GM18870 (cell line): ENCODE measurements around the gene TXNL4B.
"Not testable (repeated sequence)": the region's sequence is repeated elsewhere in the genome, so short reads cannot be mapped to it uniquely, and the experiment has no call there.

ENCODE experiments used
- ATAC-seq: cut with Tn5 transposase; IDR thresholded peaks from one replicate; pipeline ENCODE4 v1.9.1; 2021; ENCODE audit warnings: moderate library complexity; ENCODE audit not compliant: unreplicated experiment

Gene TXNL4B

DNA sequence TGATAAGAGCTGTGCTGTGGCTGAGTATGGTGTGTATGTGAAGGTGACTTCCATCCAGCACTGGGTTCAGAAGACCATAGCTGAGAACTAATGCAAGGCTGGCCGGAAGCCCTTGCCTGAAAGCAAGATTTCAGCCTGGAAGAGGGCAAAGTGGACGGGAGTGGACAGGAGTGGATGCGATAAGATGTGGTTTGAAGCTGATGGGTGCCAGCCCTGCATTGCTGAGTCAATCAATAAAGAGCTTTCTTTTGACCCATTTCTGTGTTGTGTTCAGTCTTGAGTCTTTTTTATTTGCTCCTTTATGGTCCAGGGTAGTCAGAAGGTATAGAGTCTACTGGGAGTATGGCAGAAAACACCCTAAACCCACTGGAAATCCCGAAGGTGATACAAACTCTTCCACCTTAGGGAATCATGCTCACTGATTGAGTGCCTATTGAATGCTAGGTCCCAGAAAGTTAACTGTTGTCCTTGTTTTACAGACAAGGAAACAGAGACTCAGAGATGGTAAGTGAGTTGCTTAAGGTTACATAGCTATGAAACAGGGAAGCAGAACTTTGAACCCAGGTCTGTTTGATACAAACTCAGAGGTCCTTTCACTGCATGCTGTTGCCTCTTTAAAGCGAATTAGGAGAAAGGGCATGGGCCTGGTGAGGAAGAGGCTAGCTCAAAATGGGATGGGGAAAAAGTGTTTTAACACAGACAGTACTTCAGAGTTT, 16.3 kb downstream of the TXNL4B start:
- not testable (repeated sequence) for ATAC-seq

DNA sequence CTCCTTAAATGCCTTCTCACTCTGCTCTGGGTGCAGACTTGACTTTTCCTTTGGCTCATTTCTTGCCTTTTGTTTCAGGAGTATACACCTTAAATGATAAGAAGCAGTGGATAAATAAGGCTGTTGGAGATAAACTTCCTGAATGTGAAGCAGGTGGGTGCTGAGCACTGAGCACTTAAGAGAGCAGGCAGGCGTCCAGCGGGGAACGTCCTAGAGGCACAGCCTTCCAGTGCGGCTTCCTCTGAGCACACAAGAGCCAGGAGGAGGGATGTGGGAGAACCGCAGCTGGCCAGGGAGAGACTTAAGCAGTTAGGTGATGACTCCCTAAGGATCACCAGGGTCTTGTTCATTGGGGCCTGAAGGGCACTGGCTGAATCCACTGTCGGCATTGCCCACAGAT, 18.4 kb downstream of the TXNL4B start:
- not testable (repeated sequence) for ATAC-seq

DNA sequence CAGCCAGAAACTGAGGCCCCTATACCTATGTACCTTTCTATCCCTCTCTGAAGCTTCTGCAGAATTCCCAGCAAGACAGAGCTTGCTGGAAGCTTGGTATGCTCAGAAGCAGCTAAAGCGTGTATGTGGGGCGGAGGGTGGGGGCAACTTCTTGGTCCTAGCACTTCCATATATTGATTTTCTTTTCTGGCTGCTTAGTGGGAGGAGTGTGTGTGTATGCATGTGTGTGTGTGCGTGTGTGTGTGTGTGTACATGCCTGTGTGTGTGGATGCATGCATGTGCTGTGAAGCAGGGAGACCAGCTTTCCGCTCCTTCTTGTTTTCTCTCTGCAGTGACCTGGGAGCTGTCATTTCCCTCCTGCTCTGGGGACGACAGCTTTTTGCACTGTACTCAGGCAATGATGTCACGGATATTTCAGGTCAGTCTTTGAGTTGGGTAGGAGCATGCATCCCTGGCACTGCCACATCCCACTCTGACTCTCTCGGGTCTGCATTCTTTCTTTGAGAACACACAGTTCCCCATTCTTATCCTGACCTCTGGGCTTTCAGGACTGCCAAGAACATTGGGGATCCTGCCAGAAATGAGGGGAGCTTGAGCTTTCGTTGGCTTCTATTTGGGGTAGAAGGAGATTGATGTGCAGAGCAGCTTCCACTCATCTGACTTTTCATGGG, 19.7 kb downstream of the TXNL4B start:
- no peak for ATAC-seq

DNA sequence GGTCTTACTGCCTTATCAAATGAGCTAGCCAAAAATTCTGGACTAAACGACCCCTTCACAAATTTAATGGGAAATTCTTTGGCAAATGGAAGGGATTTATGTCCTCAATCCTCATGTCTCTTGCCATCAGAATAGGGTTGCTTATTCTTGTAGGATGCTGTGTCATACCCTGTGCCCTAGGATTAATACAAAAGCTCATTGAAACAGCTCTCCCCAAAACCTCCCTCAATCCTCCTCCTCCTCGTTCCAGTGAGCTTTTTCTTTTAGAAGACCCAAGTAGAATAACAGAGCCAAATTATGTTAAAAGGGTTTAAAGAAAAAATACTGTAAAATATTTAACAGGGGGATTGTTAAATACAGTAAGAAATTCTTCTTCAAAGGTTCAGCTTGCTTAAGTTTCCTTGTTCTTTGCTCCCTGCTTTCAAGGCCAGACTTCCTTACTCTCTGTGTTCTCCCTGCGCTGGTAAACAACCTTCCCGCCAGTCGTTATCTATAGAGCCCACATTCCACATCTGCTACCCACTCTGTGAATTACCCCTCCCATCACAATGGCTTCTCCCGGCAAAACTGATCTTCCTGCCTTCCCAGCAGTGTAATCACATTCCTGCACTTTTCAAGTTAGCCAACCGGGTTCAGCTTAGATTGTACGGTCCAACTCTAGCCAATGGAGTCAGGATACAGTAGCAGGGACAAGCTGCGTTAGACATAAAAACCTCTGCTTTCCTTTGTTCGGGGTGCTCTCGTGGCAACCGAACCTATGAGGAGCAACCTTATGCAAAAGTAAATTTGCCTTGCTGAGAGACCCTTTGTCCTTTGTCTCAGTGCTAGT, 20.7 kb downstream of the TXNL4B start:
- no peak for ATAC-seq

DNA sequence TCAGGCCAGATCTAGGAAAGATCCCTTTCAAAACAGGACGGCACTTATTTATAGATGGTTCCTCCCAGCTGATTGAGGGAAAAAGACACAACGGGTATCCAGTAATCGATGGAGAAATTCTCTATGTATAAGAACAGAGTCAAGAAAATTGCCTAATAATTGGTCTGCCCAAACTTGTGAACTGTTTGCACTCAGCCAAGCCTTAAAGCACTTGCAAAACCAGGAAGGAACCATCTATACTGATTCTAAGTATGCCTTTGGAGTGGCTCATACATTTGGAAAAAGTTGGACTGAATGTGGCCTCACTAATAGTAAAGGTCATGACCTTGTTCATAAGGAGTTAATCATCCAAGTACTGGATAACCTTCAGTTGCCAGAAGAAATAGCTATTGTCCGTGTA, 24.5 kb downstream of the TXNL4B start:
- no peak for ATAC-seq

DNA sequence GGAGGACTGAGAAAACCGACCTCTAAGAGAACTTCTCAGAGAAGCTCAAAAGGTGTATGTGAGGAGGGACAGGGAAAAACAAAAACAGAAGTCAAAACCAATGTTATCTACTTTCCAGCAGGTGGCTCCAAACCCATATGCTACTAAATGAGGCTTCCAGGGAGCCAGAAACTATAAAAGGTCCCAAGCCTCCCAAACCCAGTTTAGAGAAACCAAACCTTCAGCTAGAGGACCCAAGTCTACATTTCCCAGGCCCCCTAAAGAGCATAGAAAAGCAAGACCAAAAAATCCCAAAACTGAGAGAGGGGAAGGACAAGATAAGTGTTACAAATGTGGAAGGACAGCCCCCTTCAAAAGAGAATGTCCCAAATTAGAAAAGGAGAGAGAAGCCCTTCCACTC, 26.7 kb downstream of the TXNL4B start:
- ATAC-seq = peak; percentile 40

DNA sequence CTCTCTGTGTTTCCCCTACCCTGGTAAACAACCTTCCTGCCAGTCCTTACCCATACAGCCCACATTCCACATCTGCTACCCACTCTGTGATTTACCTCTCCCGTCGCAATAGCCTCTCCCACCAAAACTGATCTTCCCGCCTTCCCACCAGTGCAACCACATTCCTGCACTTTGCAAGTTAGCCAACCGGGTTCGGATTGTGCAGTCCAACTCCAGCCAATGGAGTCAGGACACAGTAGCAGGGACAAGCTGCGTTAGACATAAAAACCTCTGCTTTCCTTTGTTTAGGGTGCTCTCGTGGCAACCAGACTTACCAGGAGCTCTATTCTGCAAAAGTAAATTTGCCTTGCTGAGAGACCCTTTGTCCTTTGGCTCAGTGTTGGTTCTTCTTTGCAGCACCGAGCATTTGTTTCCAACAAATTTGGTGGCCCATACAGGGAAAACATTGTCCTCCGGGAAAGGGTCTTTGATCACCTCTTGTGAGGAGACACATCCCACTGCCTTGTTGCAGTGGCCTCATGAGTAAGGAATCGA, 29.0 kb downstream of the TXNL4B start:
- no peak for ATAC-seq

DNA sequence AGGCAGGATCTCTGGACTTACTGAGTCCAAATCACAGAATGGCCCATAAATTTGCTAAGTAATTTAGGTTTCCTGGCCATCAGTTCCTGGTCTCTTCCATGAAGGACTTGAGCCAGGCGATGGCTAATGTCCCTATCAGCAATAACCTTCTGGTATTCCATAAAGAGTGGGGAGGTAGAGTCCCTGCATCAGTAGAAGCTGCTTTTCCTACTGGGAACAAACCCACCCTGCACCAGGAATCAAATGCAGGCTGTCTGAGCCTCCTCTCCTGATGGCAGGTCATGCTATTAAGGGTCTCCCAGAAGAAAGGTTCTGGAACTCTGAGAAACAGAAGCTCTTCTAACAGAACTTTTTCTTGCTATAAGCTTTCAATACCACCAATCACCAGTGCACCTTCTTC, 31.9 kb downstream of the TXNL4B start:
- no peak for ATAC-seq

DNA sequence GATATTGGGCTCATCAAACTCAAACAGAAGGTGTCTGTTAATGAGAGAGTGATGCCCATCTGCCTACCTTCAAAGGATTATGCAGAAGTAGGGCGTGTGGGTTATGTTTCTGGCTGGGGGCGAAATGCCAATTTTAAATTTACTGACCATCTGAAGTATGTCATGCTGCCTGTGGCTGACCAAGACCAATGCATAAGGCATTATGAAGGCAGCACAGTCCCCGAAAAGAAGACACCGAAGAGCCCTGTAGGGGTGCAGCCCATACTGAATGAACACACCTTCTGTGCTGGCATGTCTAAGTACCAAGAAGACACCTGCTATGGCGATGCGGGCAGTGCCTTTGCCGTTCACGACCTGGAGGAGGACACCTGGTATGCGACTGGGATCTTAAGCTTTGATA, 33.0 kb downstream of the TXNL4B start:
- no peak for ATAC-seq

DNA sequence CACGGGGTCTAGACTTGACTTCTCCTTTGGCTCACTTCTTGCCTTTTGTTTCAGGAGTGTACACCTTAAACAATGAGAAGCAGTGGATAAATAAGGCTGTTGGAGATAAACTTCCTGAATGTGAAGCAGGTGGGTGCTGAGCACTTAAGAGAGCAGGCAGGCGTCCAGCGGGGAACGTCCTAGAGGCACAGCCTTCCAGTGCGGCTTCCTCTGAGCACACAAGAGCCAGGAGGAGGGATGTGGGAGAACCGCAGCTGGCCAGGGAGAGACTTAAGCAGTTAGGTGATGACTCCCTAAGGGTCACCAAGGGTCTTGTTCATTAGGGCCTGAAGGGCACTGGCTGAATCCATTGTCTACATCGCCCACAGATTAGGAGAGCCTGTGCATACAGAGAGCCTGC, 34.4 kb downstream of the TXNL4B start:
- ATAC-seq = not testable (repeated sequence)

DNA sequence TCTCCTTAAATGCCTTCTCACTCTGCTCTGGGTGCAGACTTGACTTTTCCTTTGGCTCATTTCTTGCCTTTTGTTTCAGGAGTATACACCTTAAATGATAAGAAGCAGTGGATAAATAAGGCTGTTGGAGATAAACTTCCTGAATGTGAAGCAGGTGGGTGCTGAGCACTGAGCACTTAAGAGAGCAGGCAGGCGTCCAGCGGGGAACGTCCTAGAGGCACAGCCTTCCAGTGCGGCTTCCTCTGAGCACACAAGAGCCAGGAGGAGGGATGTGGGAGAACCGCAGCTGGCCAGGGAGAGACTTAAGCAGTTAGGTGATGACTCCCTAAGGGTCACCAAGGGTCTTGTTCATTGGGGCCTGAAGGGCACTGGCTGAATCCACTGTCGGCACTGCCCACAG, 36.1 kb downstream of the TXNL4B start:
- ATAC-seq = not testable (repeated sequence)

DNA sequence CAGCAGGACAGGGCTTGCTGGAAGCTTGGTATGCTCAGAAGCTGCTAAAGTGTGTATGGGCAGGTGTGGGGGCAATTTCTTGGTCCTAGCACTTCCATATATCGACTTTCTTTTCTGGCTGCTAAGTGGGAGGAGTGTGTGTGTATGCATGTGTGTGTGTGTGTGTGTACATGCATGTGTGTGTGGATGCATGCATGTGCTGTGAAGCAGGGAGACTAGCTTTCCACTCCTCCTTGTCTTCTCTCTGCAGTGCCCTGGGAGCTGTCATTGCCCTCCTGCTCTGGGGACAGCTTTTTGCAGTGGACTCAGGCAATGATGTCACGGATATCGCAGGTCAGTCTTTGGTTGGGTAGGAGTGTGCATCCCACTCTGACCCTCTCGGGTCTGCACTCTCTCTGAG, 37.5 kb downstream of the TXNL4B start:
- ATAC-seq = no peak

DNA sequence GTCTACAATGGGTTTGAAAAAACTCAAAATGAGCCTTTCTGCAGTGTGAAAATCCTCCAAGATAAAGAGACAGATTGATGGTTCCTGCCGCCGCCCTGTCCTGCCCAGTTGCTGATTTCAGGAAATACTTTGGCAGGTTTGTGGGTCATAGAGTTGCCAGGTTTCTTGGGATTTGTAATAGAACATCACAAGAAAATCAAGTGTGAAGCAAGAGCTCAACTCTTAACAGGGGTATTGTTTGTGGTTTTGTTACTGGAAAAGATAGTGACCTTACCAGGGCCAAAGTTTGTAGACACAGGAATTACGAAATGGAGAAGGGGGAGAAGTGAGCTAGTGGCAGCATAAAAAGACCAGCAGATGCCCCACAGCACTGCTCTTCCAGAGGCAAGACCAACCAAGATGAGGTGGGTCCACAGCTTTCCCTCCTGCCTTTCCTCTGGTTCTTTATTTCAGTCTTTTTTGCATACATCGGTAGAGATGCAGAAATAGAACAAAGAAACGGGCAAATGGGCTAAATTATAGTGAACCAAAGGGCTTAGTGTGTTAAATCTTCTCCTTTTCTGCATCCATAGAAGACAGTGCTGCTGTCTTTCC, 39.1 kb downstream of the TXNL4B start, which contains the start of gene HP:
Gene HP, plus strand, starts transcription at position 252 of the 594 bp plus-strand sequence. Its CDS starts 148 bp downstream, at position 400.
- ATAC-seq = not testable (repeated sequence)

DNA sequence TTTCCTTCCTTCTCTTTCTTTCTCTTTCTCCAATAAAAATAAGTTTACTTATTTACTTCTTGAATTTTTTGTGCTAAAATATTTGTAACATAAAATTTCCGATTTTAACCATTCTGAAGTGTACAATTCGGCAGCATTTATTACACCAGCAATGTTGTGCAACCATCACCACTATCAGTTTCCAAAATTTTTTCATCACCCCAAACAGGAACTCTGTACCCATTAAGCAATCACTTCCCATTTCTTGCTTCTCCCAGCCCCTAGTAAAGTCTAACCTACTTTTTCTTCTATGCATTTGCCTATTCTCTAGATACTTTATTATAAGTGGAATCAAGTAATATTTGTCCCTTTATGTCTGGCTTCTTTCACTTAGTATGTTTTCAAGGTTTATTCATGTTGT, 41.6 kb downstream of the TXNL4B start:
- ATAC-seq = no peak

DNA sequence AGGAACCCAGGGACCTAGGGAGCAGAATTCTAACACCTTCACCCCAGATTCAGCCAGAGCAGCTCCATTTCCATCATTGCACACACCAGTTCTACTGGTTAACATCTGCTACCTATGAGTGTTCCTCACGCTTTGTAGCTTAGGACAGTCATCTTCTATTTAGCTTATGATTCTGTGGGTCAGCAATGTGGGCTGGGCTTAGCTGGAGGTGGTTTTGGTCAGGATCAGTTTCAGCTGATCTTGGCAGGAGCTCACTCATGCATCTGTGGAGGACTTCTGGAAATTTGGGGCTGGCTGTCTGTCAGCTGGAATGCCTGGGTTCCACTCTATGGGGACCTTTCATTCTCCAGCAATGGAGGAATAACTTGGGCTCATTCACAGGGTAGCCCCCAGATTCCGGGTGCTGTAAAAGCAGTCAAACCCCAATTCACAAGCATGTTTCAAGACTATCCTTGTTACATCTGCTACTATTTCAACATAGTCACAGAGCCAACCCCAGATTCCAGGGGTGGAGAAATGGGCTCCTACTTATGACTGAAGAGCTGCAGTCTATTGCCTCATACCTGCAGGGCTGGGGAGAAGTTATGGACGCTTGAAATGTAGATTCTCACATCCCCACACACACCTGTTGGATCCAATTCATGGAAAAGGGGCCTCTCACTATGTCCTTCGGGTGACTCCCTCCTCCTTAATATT, 42.5 kb downstream of the TXNL4B start:
- no peak for ATAC-seq

DNA sequence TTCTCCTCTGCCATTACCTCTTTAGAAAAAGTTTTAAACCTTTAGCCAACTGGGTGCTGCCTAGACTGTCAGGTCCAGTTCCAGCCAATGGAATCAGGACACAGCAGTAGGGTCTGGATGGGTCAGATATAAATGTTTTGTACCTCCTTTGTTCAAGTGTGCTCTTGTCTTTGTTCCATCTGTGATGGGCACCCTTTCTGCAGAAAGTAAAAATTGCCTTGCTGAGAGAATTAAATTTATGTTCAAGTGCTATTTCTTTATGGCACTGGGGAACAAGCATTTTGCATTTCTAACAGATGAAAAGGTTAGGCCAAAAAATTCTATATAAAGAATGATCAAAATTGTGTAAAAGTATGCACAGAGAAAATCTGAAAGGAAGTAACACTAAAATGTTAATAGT, 44.3 kb downstream of the TXNL4B start:
- no peak for ATAC-seq

DNA sequence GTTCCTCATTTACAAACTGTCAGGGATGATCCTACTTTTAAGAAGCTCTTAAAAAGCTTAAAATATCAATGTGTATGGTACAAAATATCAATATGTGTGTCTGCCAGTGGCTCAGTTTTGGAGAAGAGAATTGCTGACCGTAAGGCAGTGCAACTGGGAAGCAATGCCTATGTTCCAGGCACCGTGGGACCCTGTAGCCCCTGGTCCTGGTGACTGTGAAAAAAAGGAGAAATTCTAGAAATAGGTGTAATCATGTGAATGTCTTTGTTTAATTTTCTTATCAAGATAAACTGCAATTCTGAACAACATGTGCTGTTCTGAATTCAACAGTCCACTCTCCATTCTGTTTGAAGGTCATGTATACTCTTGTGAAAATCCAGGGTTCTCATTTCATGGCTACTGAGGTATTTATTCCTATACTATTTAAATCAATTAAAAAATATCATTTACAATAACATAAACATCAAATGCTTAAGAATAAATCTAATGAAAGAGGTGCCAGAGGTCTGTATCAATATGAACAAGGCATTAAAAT, 48.5 kb downstream of the TXNL4B start:
- no peak for ATAC-seq

DNA sequence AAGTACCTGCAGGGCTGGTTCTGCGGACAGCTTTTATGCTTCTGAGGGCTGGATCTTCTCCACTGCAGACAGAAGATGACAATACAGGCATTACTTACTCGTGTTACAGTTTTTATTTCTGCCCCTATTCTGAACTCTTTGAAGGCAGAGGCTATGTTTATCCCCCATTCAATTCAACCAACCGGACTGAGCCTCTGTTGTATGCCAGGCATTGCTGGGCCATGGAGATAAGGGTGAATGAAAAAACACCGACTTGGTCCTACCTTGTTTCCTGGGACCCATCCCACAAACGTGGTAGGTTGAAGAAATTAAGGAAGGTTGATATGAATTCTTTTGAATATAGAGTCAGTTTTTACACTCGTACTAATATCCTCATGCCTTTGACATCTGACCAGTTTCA, 49.1 kb downstream of the TXNL4B start:
- ATAC-seq = no peak

DNA sequence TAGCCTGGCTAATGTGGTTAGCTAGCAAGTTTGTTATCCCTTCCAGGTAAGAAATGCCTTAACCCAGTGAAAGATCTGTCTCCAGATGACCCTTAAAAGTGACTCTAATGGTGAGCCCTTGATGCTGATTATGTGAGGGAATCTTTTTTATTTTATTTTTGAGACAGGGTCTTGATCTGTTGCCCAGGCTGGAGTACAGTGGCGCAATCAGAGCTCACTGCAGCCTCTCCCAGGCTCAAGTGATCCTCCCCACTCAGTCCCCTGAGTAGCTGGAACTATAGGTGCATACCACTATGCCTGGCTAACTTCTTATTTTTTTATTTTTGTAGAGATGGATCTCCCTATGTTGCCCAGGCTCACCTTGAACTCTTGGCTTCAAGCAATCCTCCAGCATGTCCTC, 49.9 kb downstream of the TXNL4B start:
- no peak for ATAC-seq

DNA sequence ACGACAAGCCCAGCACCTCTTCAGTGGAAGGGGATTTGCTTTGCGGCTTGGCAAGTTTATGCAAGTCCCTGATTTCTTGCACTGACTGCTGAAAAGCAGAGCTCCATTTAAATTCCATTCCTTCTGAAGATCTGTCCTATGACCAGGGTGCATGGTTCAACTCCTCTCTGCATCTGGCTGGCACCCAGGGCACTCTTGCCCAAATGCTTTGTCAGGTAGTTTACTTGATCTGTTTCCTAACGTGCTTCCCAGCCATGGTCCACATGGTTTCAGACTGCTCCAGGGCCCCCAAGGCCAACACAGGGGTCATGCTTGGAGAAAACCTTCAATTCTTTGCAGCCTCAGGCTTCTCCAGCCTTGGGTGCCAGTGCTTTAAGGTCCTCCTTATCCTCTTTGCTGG, 50.4 kb downstream of the TXNL4B start:
- no peak for ATAC-seq
